Measurements from ENCODE around the gene CTDSPL2. TPM values are rescaled to one million over a fixed set of nuclear protein-coding genes. Genes with fewer than 3 reads are reported as not detected.

Gene CTDSPL2
- total and polyA plus RNA-seq, 2 donors (not counting 3 experiments of a cell fraction or from before 2014, with no cell fraction given), result 12.2 to 55.1 TPM

DNA sequence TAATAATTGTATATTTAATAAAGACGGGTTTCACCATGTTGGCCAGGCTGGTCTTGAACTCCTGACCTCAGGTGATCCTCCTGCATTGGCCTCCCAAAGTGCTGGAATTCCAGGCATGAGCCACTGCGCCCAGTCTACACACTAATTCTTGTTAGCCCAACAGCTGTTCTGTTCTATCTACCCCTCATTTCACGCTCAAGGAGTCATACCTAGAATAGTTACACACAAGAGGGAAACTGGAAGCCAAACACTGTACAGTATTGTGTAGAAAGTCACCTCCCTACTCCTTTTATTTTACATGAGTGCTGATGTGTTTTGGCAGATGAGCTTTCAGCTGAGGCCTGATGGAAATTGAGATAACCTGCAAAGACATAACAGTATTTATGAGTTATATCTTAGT lies 13.4 kb upstream of the CTDSPL2 start:
- no peaks in the 10 kb centered on the region for H3K36me3 ChIP-seq (ENCODE audit: control insufficient read depth in 2 of 2, extremely low read depth in 1 of 2, insufficient read depth in 2 of 2, low read length in 2 of 2)
- no peaks in the 10 kb centered on the region for H3K9me1 ChIP-seq (replicated peaks; ENCODE audit: control insufficient read depth, extremely low read depth, insufficient read depth, low read length)
- no peaks in the 10 kb centered on the region for H3K79me2 ChIP-seq (ENCODE audit: control insufficient read depth, insufficient read depth, low read length)
- TF ChIP-seq GATA2 (IDR thresholded peaks at IDR 0.05; ENCODE audit: insufficient read depth, insufficient read length, low read depth, low read length) (no peak), FOS (IDR thresholded peaks at IDR 0.05; ENCODE audit: borderline replicate concordance, insufficient read depth, low read length) (no peak), JUN (IDR thresholded peaks at IDR 0.05; ENCODE audit: borderline replicate concordance, insufficient read depth, insufficient read length, low read depth) (no peak), POLR2A (IDR thresholded peaks at IDR 0.05; ENCODE audit: low read depth, low read length) (no peak), MYC (IDR thresholded peaks at IDR 0.05; ENCODE audit: low read depth, low read length) (no peak), POLR2AphosphoS5 (IDR thresholded peaks at IDR 0.05; ENCODE audit: insufficient read depth, low read depth, low read length) (no peak), EZH2 (IDR thresholded peaks at IDR 0.05; ENCODE audit: borderline replicate concordance, low read depth, low read length, severe bottlenecking) (no peak)
- TF ChIP-seq, protein P1, sequence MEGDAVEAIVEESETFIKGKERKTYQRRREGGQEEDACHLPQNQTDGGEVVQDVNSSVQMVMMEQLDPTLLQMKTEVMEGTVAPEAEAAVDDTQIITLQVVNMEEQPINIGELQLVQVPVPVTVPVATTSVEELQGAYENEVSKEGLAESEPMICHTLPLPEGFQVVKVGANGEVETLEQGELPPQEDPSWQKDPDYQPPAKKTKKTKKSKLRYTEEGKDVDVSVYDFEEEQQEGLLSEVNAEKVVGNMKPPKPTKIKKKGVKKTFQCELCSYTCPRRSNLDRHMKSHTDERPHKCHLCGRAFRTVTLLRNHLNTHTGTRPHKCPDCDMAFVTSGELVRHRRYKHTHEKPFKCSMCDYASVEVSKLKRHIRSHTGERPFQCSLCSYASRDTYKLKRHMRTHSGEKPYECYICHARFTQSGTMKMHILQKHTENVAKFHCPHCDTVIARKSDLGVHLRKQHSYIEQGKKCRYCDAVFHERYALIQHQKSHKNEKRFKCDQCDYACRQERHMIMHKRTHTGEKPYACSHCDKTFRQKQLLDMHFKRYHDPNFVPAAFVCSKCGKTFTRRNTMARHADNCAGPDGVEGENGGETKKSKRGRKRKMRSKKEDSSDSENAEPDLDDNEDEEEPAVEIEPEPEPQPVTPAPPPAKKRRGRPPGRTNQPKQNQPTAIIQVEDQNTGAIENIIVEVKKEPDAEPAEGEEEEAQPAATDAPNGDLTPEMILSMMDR (IDR thresholded peaks at IDR 0.05; ENCODE audit: extremely low read depth in 1 of 2, insufficient read depth in 1 of 2, low read depth in 1 of 2, low read length in 2 of 2), result no peak
- TF ChIP-seq, protein P2, sequence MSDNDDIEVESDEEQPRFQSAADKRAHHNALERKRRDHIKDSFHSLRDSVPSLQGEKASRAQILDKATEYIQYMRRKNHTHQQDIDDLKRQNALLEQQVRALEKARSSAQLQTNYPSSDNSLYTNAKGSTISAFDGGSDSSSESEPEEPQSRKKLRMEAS (IDR thresholded peaks at IDR 0.05; ENCODE audit: insufficient read depth, insufficient read length), result no peak
- no TSS peak for BruUV-seq (replicated peaks)
- no peaks in the 10 kb centered on the region for H3K27me3 ChIP-seq (ENCODE audit: control insufficient read depth in 2 of 2, insufficient read depth in 2 of 2, low read length in 2 of 2)
- no peak for DNase-seq (ENCODE audit: low read depth, low spot score)
- H3K27ac ChIP-seq (ENCODE audit: insufficient read depth, low read depth, low read length), result no peak overlapping the region
- no peak overlapping the region for H2AFZ ChIP-seq (ENCODE audit: low read depth, low read length)
- H3K4me1 ChIP-seq (ENCODE audit: control insufficient read depth, extremely low read depth, insufficient read depth, low read length), result no peaks in the 10 kb centered on the region
- FAIRE-seq, result no peak
- H3K9ac ChIP-seq (replicated peaks; ENCODE audit: extremely low read depth, insufficient read depth, low read length), result no peak overlapping the region
- intact Hi-C loops (cut with micrococcal nuclease), result no loop called here
- no peak overlapping the region for H3K4me3 ChIP-seq (replicated peaks in 1 of 3; ENCODE audit: insufficient read depth in 1 of 3, low read depth in 1 of 3, low read length in 3 of 3)
- H3K4me2 ChIP-seq (ENCODE audit: insufficient read depth, low read length), result no peak overlapping the region
- dilution Hi-C loops (cut with MboI; ENCODE audit: extremely low pct_ligation_motif_present, low sequenced_read_pairs), result no loop called here
- H4K20me1 ChIP-seq (replicated peaks; ENCODE audit: control insufficient read depth, extremely low read depth, insufficient read depth, low read length), result no peaks in the 10 kb centered on the region
- ChIA-PET POLR2A (no interaction called here), CTCF (interaction anchor here (0.9 kb wide), 1 partner anchor 13 kb away, joined by 3 read pairs; the partner anchor contains the start of gene CTDSPL2)
- H3K9me3 ChIP-seq (replicated peaks; ENCODE audit: control insufficient read depth, insufficient read depth, low read length), result no peaks in the 10 kb centered on the region
